Measurements from ENCODE around the gene BOD1. TPM values are rescaled to one million over a fixed set of nuclear protein-coding genes. Genes with fewer than 3 reads are reported as not detected.
"Not testable (repeated sequence)": the region's sequence is repeated elsewhere in the genome, so short reads cannot be mapped to it uniquely, and the experiment has no call there.

The BOD1 gene
- total RNA-seq, 2 donors from 2014 or later: 34.8 to 35.6 TPM

- DNase-seq (ENCODE audit: low spot score); intact Hi-C loops (cut with DNase I): not testable (repeated sequence)
These were observed 30.3 kb downstream of the BOD1 start for GRCh38 chr5:173586133-173586532.

GRCh38 chr5:173583346-173583745 lies 33.1 kb downstream of the BOD1 start:
- DNase-seq (ENCODE audit: low spot score): no peak
- intact Hi-C loops (cut with DNase I): no loop called here

GRCh38 chr5:173582216-173583111 lies 34.0 kb downstream of the BOD1 start:
- intact Hi-C loops (cut with DNase I): no loop called here
- no peak for DNase-seq (ENCODE audit: low spot score)

- DNase-seq (ENCODE audit: low spot score): no peak
- intact Hi-C loops (cut with DNase I): no loop called here
These were observed 34.8 kb downstream of the BOD1 start for GRCh38 chr5:173581408-173582215.

- no peak for DNase-seq (ENCODE audit: low spot score)
- intact Hi-C loops (cut with DNase I): loop anchor here (10.0 kb wide), 2 partner anchors 244 to 284 kb away; no protein-coding TSS in a partner anchor
These were observed 37.4 kb downstream of the BOD1 start for GRCh38 chr5:173578947-173579615.

- DNase-seq (ENCODE audit: low spot score): no peak
- intact Hi-C loops (cut with DNase I): loop anchor here (10.0 kb wide), 2 partner anchors 243 to 283 kb away; no protein-coding TSS in a partner anchor
These were observed 38.6 kb downstream of the BOD1 start for GRCh38 chr5:173577817-173578216.

GRCh38 chr5:173577166-173577565 lies 39.3 kb downstream of the BOD1 start:
- DNase-seq (ENCODE audit: low spot score): no peak
- intact Hi-C loops (cut with DNase I): loop anchor here (10.0 kb wide), 2 partner anchors 242 to 282 kb away; no protein-coding TSS in a partner anchor

- no peak for DNase-seq (ENCODE audit: low spot score)
- intact Hi-C loops (cut with DNase I): loop anchor here (10.0 kb wide), 2 partner anchors 241 to 281 kb away; no protein-coding TSS in a partner anchor
These were observed 40.5 kb downstream of the BOD1 start for GRCh38 chr5:173575985-173576384.

GRCh38 chr5:173574983-173575382 lies 41.5 kb downstream of the BOD1 start:
- intact Hi-C loops (cut with DNase I): loop anchor here (5.0 to 10.0 kb wide), 3 partner anchors 240 to 283 kb away; no protein-coding TSS in a partner anchor
- no peak for DNase-seq (ENCODE audit: low spot score)

- peak; percentile 95 for DNase-seq (ENCODE audit: low spot score)
- intact Hi-C loops (cut with DNase I): loop anchor here (5.0 to 10.0 kb wide), 3 partner anchors 239 to 281 kb away; no protein-coding TSS in a partner anchor
These were observed 43.1 kb downstream of the BOD1 start for GRCh38 chr5:173573126-173573960.

- DNase-seq (ENCODE audit: low spot score): no peak
- intact Hi-C loops (cut with DNase I): loop anchor here (5.0 to 10.0 kb wide), 3 partner anchors 238 to 280 kb away; no protein-coding TSS in a partner anchor
These were observed 43.9 kb downstream of the BOD1 start for GRCh38 chr5:173572431-173573125.

- intact Hi-C loops (cut with DNase I): loop anchor here (5.0 to 10.0 kb wide), 3 partner anchors 236 to 278 kb away; no protein-coding TSS in a partner anchor
- no peak for DNase-seq (ENCODE audit: low spot score)
These were observed 45.9 kb downstream of the BOD1 start for GRCh38 chr5:173570321-173571090.

- DNase-seq (ENCODE audit: low spot score): no peak
- intact Hi-C loops (cut with DNase I): no loop called here
These were observed 47.7 kb downstream of the BOD1 start for GRCh38 chr5:173568703-173569102.

- no peak for DNase-seq (ENCODE audit: low spot score)
- intact Hi-C loops (cut with DNase I): no loop called here
These were observed 48.3 kb downstream of the BOD1 start for GRCh38 chr5:173568128-173568527.

GRCh38 chr5:173567548-173567947 lies 48.9 kb downstream of the BOD1 start:
- DNase-seq (ENCODE audit: low spot score): no peak
- intact Hi-C loops (cut with DNase I): no loop called here

- DNase-seq (ENCODE audit: low spot score): no peak
- intact Hi-C loops (cut with DNase I): no loop called here
These were observed 50.9 kb downstream of the BOD1 start for GRCh38 chr5:173565491-173566072.

- intact Hi-C loops (cut with DNase I): no loop called here
These were observed 52.3 kb downstream of the BOD1 start for GRCh38 chr5:173564106-173564505.

More at GRCh38 chr5:173564106-173564505, 52.3 kb downstream of the BOD1 start:
- DNase-seq (ENCODE audit: low spot score): no peak

Data from posterior vena cava (tissue), 2 donors.